Right renal pelvis (tissue), 4 donors: ENCODE measurements around the gene MPHOSPH10. TPM values are rescaled to one million over a fixed set of nuclear protein-coding genes. Genes with fewer than 3 reads are reported as not detected.
"Not testable (repeated sequence)": the region's sequence is repeated elsewhere in the genome, so short reads cannot be mapped to it uniquely, and the experiment has no call there.

Source experiments
- DNase-seq, 4 donors: peaks; one replicate each; pipeline ENCODE4 v3.0.0-alpha.2; 2013; ENCODE audit warnings: low read depth in 4 of 4, low spot score in 3 of 4, missing footprints in 1 of 4
- polyA plus RNA-seq, 4 donors: library from polyadenylated mRNA; unstranded; fragments of 120-200 nt; gene quantifications; one replicate each; pipeline ENCODE4 v1.2.1, GENCODE V29; 2013; ENCODE audit not compliant: insufficient read length in 4 of 4

Gene MPHOSPH10
- polyA plus RNA-seq, 4 donors = 39.3 to 50.7 (median 47.5) TPM

DNA sequence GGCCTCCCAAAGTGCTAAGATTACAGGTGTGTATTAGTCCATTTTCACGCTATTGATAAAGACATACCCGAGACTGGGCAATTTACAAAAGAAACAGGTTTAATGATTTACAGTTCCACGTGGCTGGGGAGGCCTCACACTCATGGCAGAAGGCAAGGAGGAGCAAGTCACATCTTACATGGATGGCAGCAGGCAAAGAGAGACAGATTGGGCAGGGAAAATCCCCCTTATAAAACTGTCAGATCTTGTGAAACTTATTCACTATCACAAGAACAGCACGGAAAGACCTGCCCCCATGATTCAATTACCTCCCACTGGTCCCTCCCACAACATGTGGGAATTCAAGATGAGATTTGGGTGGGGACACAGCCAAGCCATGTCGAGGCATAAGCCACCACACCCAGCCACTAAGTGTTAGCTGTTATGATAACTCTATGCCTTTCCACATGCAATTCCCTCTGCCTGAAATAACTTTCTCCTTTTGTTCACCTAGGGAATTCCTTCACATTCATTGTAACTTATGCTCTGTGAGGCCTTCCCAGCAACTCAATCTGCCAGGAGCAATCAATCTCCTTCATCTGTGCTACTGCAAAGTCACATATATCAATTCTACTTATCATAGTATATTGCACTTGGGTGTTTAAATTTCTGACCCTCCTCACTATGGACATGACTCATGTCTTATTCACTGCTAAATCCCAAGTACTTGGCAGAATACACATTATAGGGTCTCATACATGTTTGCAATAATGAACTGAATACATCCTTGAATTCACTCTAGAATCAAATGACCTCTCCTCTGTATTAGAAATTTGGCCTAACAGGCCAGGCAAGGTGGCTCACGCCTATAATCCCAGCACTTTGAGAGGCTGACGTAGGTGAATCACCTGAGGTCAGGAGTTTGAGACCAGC is 7.8 kb upstream of the MPHOSPH10 start:
- DNase-seq = no peak

DNA sequence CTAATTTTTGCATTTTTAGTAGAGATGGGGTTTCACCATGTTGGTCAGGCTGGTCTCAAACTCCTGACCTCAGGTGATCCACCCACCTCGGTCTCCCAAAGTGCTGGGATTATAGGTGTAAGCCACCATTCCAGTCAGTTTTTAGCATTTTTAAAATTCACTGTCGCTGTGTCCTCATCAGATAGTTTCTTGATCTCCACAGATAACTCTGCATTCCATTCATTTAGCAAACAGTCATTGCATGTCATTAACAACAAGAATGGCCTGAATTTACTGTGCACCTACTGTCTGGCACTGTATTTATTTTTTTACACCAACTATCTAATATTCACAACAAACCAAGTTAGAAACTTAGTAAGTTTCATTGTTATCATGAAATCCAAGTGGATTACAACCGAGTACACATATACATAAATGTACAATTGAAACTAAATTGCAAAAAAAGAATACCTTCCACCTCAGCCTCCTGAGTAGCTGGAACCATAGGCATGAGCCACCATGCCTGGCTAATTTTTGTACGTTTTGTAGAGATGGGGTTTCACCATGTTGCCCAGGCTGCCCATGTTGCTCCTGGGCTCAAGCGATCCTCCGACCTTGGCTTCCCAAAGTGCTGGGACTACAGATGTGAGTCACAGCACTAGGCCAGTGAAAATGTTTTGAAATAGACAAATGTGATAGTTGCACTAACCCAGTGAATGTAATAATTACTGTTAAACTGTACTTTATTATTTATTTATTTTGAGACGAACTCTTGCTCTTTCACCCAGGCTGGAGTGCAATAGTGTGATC is 4.7 kb upstream of the MPHOSPH10 start:
- no peak for DNase-seq

DNA sequence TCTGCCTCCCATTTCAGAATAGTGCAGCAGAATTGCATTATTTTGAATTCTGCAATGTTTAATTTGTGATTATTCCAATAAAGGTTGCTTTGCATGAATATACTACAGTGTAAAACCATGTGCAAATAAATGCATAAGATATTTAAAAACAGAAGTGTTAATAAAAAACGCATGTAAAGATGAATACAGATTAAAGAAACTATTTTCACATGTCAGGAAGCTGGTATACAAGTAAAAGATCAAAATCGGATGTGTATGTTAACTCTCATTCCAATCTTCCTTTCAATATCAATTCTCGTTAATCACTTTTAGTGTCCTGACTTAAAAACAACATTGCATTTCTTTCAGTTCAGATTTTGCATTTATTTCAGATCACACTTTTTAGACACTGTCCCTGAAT is 3.5 kb upstream of the MPHOSPH10 start:
- DNase-seq = no peak

DNA sequence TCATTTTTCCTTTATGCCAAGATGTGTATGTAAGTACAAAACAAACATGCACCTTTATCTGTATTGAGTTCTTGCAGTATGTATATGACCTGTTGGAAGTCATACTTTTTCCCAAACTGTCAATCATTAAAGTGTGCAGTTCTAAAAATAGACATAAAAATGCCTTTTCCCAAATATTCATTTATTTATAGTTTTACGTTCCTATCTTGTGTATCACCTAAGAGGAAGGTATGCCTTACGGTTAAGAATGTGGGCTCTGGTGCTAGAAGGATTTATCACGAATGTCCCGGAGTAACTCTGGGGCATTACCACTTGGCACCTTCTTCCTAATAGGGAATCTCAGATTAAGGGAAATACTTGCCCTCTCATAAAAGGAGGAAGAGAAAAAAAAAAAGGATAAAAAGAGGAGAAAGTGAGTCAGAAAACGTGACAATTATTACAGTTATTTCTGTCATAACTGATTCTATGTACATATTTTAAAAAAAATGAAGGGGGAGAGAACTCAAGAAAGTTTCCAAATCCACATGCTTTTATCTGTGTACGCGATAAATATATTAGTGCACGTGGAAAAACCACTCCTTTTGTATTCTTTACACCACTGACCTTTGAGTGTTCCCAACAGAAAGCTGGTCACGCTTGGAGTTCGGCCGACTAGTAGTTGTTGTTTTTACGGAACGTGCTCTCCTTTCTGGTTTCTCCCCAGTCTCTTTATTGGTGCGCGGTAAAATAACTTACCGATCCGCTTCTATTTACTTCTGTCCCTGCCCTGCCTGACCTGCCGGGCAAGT is 1.1 kb upstream of the MPHOSPH10 start:
- peak in 3 of 4 donors; percentile 2 to 31 (median 12) for DNase-seq

DNA sequence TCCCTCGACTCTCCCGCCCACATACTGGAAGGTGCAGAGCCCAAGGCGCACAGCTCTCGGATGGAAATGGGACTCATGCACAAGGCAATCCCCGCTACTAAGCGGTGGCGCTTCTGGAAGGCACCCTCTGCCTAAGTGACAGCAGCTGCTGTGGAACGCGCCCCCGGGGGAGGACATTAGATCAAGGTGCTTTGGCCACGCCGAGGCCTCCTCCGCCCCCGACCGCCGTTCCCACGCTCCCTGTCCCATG is 607 bp upstream of the MPHOSPH10 start:
- DNase-seq = peak in 1 of 4 donors; percentile 57

DNA sequence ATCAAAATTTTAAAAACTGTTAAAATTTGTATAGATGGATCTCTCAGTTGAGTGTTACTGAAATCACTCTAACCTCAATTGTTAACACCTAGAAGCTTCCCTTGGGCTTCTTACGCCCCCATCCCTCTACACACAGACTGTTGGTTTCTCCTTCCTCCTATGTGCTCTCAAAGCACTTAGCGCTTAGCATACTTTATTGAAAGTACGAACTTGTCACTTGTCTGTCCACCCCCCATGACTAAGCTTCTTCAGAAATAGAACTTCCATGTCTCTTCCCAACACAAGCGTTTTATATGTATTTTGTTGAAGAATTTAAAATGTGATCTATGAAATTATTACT is 441 bp downstream of the MPHOSPH10 start:
- DNase-seq = no peak

DNA sequence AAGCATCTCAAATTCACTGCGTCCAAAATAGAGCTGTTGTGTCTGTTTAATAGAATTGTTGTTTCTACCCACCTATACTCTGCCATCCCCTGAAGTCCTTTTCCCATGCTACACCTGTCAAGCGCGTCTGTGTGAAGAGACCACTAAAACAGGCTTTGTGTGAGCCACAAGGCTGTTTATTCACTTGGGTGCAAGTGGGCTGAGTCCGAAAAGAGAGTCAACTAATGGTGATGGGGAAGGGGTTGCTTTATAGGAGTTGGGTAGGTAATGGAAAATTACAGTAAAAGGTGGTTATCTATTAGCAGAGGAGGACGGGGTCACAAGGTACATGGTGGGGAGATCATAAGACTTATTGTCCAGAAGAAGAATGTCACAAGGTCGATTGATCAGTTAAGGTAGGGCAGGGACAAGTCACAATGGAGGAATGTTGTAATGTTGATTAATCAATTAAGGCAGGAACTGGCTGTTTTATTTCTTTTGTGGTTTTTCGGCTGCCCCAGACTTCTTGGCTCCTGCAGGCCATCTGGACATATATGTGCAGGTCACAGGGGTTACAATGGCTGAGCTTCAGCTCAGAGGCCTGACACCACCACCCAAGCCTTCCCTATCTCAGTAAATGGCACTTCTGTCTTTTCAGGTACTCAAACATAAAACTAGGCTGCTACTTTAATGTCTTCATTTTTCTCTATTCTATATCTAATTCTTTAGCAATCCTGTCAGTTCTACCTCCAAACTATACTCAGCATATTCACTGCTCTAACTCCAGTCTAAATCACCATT is 1.1 kb downstream of the MPHOSPH10 start:
- not testable (repeated sequence) for DNase-seq

DNA sequence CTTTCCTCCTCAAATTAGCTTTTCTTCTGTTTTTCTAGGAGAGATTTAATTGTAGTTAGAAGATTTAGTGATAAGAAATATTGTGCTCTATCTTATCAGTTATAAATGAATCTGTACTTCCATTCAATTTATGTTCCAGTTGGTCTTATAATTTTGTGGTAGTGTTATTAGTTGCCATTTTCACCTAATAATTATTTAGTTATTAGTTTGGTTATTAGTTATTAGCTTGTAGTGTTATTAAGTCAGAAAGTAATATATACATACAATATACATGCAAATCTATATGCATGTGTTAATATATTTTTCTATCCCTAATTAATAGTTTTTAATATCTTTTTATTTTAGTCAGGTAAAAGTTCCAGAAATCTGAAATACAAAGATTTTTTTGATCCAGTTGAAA is 3.2 kb downstream of the MPHOSPH10 start:
- no peak for DNase-seq

DNA sequence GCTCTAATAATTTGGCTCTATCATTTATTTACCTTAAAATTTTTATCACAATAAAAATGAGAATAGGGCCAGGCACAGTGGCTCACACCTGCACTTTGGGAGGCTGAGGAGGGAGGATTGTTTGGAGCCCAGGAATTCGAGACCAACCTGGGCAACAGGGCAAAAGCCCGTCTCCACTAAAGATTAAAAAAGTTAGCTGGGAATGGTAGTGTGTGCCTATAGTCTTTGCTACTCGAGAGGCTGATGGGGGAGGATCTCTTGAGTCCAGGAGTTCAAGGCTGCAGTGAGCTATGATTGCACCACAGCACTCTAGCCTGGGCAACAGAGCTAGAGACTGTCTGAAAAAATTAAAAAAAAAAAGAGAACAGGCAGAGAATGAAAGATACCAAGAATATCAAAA is 5.7 kb downstream of the MPHOSPH10 start:
- DNase-seq = no peak

DNA sequence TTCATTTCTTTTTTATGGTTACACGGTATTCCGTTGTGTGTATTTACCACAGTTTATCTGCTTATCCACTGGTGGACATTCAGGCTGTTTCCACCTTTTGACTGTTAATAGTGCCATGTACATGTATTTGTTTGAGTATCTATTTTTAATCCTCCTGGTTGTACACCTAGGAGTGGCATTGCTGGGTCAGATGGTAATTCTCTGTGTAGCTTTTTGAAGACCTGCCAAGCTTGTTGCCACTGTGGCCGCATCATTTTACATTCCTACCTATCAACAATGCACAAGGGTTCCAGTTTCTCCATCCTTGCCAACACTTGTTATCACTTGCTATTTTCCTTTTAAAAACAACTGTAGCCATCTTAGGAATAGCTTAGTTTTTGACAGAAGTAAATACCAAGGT is 13.3 kb downstream of the MPHOSPH10 start:
- no peak for DNase-seq

DNA sequence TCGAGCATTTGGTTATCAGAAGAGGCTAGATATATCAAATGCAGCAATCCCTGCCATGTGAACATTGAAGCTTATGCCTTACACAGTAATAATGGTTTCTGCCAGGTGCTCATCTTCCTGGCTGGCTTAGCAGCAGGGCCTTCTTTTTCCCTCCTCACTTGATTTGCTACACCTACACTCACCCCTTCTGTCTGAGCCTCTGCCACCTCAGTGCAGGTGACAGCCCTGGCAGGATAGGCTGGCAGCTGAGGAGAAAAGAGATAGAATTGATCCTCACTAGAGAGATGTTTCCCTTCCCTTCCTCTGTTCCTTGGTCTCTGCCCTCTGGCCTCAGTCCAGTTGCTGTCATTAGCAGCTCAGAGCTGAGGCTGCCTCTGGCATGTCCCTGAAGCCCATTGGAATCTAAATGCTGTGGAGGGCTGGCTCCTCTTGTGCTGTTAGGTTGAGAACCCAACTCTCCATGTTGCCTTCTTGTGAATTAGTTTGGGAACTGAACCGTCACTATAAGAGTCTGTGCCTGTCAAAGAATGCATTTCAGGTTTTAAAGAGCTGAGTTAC is 18.2 kb downstream of the MPHOSPH10 start:
- DNase-seq = no peak

DNA sequence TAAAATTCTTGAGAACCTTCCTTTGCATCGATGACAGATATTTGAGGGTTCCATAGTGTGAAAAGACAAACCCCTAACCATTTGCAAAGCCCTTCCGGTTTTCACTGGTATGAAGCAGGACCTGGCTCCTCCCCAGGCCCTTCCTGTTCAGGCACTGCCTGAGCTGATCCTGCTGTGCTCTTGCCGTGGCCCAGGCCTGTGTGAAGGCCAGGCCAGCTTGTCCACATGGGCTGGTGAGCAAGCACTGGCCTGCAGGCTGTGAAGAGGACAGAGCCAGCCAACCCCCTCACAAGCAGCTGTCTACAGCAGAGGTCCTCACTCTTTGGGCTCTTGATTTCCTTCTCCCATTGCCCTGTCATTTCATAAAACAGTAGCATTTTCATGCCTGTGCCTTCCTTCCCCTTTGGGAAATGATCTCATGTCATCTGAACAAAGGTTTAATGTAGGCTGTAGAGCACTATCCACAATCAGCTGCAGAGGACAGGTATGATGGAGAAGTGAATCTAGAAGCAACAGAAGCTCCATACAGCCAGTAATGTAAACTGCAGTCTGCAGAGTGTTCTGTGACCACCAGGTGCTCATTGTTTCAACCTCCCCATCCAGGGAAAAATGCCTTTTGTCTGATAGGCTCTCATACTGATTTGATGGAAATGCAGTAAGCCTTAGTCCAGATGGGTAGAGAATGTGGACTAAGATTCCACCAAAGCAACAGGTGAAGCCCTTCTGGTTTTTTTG is 19.8 kb downstream of the MPHOSPH10 start:
- DNase-seq = no peak

DNA sequence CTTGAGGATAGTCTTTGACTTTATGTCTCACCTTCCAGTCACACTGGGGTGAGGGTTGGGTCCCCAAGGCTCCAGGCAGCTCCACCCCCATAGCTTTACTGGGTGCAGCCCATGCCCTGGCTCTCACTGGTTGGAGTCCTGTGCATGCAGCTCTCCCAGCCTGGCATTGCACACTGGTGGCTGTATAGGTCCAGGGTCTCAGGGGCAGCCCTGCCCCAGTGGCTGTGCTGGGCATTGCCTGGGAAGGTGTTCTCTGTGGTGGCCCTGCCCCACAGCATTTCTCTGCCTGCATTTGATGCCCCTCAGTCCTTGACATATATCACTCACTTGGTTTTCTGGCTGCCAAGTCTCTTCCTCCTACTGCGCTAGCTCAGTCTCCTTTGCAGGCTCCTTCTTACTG is 21.2 kb downstream of the MPHOSPH10 start:
- no peak for DNase-seq

DNA sequence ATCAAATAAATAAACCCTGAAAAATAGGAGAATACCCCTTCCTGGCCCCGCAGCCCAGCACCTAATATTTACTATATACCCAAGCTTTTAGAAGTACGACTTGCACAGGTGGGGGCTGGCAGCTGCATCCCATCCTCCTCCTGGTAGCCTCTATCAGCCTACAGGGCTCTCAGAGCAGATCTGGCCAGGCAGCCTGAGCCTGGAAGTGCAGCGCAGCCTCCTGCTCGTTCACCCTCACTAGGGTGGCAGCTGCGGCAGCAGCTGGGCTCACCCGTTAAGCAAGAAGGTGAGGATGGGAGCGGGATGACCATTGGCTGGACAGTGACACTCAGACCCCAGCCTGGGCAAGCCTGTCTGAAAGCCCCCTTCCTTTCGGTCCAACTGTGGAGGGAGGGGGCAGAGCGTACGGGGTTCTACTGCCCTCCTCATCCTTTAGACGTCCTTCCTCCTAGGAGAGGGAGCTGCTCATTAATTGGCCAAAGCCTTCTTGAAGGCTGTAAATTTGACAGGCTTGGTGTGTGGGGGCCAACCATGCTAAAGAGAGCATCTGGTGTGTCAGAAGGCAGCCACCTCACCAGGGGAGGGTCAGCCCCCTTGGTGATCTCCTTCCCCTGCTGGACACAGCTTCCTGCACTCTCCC is 23.3 kb downstream of the MPHOSPH10 start:
- no peak for DNase-seq

DNA sequence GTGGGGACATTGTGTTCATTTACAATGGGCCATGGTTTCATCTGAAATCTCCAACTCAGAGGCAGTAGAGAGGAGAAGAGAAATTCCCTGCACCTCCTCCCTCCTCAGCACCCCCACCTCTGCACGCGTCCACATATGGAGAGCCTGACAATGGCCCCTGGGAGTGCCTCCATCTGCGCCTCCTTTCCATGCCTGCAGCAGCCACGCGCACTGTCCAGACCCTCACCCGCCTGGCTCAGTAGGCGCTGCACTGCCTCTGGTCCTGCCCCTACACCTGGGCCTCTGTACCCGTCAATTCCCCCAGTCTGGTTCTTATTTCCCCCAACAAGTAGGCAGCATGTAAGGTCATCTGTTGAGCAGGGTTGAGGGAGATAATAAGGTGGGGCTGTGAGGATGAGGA is 23.8 kb downstream of the MPHOSPH10 start:
- no peak for DNase-seq

DNA sequence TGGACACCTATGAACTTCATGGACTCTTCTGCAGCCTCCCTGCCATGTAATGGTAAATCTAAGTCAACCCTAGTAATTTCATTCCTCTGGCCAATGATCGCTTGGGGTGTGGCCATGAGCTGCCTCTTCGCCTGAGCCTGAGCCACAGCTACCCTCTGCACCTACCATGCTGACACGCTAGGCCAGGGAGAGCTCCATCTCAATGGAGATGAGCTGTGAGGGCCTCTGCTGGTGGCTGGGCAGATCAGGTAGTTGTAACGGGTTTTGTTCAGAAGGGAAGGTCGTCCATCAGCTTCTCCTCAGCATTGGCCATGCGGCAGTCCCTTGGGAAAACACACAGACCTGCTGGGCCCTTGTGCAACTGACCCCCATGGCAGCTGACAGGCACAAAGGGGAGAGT is 24.4 kb downstream of the MPHOSPH10 start:
- DNase-seq = no peak

DNA sequence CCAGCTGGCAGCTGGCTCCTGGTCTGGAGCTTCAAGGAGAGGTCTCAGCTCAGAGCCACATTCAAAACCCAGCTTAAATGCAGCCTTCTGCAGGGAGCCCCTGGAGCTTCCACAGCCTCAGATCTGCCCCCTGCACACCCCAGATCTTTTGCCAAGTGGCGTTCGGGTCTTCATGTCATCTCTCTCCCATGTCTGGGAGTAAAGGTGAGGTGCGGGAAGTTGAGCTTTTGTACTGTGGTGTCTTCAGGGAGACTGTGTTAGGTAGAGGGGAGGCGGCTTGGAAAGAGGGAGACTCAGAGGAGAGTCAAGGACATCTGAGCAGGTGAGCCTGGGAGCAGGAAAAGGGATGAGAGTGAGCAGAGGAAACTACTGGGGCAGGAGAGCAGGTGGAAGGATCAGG is 25.4 kb downstream of the MPHOSPH10 start:
- DNase-seq = no peak

DNA sequence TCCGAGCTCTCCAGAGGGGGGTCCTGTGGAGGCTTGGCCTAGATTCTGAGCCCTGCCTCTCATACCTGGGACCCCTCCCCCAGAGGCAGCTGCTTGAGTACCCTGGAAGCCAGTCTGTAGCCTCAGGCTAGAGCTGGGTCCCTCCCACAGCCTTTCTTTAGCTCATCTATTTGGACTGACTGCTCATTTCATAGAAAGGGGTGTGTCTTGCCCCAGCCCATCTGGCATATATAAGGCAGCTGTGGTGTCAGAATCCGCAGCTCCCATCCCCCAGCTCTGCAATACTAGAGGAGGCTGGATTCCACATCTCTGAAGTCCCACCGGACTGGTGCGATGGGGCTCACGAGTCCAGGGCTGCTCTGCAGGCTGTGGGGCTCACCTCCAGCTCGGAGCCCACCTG is 26.1 kb downstream of the MPHOSPH10 start:
- DNase-seq = peak; percentile 18 to 49 (median 44)

DNA sequence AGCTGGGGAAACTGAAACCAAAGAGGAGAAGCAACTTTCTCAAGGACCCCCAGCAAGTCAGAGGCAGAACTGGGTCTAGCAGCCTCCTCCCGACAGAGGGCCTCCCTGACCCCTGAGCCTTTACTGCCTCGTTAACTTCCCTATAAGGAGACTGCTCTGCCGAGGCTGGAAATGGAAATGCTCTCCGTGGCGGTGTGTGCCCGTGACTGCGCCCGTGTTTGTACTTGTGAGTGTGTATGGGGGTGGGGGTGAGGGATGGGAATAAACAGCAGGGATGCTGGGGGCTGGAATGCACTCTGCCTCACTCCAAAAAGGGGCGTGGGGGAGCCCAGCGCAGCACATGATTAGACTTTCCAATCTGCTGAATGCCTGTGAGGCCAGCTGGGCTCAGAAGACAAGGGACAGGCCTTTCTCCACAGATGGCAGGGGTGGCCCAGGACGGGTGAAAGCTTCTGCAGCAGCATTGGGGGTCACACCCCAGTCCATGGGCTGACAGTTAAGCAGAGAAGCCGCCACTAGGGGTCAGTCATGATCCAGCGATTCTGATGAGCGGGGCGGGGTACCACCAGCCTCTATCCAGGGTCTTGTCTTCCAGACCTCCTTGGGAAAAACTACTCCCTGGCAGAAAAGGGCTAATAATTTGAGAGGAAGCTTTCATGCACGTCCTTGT is 26.8 kb downstream of the MPHOSPH10 start:
- DNase-seq = peak; percentile 19 to 46 (median 35)
